Activated CD4-positive, alpha-beta T cell treated with anti-CD3 and anti-CD28 coated beads for 1 hour (primary cell): ENCODE results near the gene SSC5D.
A peak's percentile ranks its signal among the peaks of the same experiment; 100 is the strongest.

Source experiments
- DNase-seq: peaks from one replicate; pipeline ENCODE4 v3.0.0-alpha.2; 2020

Gene SSC5D

GRCh38 chr19:55455576-55456235 is 32.5 kb upstream of the SSC5D start:
- DNase-seq, result no peak

DNA sequence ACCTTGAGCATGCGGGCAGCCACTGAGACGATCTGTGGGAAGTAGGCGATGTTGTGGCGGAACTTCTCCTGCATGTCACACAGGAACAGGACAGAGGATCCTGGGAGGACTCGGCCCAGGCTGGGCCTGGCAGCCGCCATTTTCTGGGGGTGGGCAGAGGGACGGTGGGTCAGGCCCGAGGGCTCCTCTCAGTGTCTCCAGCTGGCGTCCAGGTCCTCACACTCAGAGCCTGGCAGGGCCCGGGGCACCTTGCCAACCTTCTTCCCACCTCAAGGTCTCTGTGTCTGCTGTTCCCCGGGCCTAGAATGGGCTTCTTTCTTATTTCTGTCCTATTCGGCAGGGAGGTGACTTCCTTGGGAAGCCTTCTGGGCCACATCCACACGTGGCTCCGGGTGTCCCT is 31.9 kb upstream of the SSC5D start:
- DNase-seq, result no peak

DNA sequence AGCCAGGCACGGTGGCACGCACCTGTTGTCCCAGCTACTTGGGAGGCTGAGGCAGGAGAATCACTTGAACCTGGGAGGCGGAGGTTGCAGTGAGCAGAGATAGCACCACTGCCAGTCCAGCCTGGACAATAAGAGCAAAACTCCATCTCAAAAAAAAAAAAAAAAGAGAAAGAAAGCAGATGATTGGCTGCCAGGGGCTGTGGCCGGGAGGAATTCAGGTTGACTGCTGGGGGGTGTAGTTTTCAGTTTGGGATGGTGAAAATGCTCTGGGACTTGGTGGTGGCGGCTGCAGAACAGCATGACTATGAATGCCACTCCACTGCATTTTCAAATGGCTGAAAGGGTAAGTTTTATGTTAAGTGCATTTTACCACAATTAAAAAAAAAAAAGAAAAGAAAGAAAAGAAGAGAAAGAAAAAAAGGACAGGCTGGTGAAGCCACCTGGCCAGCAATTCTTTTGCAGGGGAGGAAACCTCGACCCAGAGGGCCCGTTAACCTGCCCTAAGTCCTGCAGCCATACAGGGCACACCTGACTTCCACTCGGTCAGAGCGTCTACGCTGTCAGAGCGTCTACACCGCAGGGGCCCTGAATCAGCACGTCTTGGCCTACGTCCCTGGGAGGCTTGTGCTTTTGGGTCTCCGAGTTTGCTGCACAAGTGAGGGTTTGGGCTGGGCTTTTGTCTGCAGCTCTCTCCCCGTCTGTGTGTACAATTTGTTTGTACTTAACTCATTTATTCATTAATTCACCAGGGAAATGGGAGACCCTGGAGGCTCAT is 30.4 kb upstream of the SSC5D start:
- DNase-seq, result no peak

DNA sequence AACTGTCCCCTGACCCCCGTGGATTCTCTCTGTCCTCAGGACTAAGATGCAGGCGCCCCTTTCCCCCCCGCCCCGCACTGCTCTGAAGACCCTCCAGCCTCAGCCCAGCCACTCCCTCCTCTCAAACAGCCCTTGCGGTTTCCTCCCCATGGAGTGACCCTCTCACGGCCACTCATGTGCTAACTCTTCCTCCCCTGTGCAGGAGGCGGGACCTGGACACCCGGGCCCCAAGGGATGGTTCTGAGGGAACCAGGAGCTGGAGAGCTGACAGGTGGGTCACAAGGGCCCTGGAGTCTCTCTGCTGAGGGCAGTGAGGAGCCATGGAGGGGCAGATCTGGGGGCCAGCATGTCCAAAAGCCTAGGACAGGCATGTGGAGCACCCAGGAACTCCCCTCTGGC is 28.7 kb upstream of the SSC5D start:
- no peak for DNase-seq

- DNase-seq, result no peak
These were observed 28.1 kb upstream of the SSC5D start for GRCh38 chr19:55459950-55460657.

DNA sequence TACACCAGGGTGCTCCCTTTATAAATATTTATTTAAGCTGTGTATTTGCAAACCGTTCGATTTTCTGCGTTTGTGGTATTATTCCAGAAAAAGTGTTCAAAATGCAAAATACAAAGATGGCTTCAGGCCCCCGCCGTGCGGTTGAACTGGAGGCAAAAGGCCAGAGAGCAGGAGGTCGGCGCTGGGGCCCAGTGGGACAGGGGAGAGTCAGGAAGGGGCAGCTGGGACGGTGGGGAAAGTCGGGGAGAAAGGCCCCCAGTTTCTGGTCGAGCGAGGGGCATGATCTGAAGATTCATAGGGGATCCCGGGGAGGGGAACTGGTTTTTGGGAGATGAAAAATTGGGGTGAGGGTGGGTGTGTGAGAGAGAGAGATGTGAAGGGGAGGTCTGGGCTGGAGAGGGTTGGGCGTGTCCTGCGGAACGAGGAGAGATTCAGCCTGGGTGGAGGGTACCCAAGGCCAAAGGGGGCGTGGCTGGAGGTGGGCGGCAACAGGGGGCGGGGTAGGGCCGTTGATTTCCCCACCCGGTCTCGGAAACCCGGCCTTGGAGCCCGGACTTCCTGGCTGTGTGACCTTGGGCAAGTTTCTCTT is 27.5 kb upstream of the SSC5D start:
- DNase-seq, result no peak

DNA sequence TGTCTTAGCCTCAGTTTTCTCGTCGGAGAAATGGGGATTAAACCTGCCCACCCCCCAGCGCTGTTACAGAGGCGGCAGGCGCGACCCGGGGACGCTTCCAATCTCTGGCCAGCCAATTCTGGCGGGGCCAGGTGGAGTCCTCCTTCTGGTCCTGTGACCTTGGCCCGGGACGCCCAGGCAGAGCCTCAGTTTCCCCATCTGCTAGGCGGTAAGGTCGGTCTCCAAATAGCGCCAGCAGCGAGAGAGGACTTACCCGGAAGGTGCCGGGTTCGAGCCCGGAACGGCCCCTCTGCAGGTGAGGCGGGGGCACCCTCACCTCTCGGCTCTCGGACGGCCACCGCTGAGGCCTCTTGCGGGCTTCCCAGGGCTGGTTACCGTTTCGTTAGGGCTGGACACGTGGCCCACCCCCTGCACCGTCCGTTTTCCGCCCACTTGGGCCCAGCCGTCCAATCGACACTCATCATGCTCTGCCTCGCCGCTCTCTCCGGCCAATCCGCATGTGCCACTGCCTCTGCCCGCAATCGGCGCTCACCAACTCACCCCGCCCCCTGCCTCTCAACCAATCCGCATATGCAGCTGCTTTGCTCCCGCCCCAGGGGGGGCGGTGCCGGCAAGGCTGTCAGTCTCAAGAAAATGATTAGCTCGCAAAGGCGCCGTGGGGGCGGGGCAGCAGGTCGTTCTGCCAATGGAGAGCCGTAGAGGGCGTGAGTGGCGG is 26.8 kb upstream of the SSC5D start, which contains the start of gene ISOC2:
Gene ISOC2 (minus strand): TSS at position 384 of the 715 bp plus-strand sequence. CDS start 5,156 bp downstream, outside the sequence.
- peak; percentile 100 for DNase-seq

- DNase-seq, result no peak
These were observed 26.1 kb upstream of the SSC5D start for GRCh38 chr19:55461974-55462626.

DNA sequence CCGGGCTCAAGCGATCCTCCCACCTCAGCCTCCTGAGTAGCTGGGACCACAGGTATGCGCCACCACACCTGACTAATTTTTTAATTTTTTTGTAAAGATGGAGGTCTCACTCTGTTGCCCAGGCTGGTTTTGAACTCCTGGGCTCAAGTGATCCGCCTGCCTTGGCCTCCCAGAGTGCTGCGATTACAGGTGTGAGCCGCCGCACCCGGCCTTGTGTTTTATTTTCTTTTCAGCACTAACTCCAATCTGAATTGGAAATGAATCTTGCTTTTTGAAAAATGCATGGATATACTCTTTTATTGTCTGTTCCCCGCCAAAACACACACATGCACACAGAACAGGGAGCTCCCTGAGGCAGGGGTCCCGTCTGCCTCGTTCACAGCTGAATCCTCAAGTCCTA is 25.5 kb upstream of the SSC5D start:
- no peak for DNase-seq

DNA sequence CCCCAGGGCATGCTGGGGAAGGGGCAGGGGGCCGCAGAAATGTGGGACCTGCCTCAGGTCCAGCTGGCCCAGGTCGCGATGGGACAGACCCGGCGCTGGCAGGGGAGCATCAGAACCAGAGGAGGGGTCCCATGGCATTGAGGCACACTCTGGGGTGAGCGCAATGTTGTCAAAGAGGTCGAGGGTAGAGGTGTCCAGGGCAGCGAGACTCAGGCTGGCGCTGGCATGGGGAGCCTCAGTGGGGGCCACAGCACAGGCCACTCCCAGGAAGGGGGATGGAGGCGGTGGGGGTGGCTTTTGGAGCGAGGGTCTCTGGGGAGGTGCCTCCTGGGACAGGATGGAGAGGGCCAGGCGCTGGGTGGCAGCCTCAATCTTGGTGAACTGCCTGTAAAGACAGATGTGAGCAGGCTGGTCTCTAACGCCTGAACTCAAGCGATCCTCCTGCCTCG is 24.6 kb upstream of the SSC5D start:
- no peak for DNase-seq

- DNase-seq, result no peak
These were observed 24.1 kb upstream of the SSC5D start for GRCh38 chr19:55464039-55464661.

GRCh38 chr19:55464662-55465054 is 23.6 kb upstream of the SSC5D start, which contains the start of gene C19orf85:
TSS of gene C19orf85 (minus strand) at chr19:55464751. CDS start at chr19:55464554, 197 bp downstream.
- DNase-seq, result no peak

DNA sequence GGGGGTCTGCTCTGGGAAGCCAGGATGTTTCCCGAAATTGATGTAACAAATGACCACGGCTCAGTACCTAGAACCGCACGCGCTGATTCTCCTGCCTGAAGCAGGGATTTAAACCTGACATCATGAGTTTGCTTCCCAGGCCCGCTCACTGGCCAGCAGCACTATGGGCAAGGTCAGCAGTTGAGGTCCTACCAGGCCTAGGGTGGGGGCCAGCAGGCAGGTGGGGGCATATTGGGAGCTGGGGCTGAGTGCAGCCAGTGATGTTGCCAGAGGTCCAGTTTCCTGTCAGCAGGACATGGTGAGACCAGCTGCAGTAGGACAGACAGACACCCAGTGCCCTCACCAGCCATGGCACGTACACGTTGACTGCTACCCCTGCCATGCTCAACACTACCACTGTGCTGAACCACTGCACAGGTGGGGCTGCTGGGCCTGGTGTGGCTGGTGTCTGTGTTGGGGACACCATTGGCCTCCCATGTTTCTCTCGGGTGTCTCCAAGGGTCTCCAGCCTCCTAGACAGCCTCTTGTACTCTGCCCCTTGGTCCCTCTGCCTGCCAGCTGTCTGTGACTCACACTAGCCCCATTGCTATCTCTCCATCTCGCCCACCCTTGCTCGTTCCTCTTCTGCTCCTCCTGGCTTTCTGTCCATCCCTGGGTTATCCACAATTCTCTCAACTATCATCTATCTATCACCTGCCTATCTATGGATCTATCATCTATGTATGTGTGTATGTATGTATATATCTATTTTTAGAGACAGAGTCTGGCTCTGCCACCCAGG is 22.6 kb upstream of the SSC5D start:
- no peak for DNase-seq

DNA sequence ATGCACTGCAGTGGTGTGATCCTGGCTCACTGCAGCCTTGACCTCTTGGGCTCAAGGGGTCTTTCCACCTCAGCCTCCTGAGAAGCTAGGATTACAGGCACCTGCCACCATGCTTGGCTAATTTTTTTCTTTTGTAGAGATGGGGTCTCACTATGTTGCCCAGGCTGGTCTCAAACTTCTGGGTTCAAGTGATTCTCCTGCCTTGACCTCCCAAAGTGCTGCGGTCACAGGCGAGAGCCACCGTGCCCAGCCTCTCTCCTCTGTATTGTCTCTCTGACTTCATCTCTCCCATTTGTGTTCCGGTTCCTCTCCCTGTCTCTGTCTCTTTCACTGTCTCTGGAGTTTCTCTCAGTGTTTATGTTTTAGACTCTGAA is 22.0 kb upstream of the SSC5D start:
- DNase-seq, result no peak

- peak; percentile 49 for DNase-seq
These were observed 20.8 kb upstream of the SSC5D start for GRCh38 chr19:55467236-55468053.

- DNase-seq, result no peak
These were observed 20.2 kb upstream of the SSC5D start for GRCh38 chr19:55468054-55468393.

GRCh38 chr19:55471266-55471665 is 17.0 kb upstream of the SSC5D start:
- DNase-seq, result no peak

- DNase-seq, result no peak
These were observed 15.8 kb upstream of the SSC5D start for GRCh38 chr19:55472463-55472862.

- no peak for DNase-seq
These were observed 14.8 kb upstream of the SSC5D start for GRCh38 chr19:55473225-55474012.
